ENCODE results near the gene NUBPL.
"Not testable (repeated sequence)": the region's sequence is repeated elsewhere in the genome, so short reads cannot be mapped to it uniquely, and the experiment has no call there.

The NUBPL gene

DNA sequence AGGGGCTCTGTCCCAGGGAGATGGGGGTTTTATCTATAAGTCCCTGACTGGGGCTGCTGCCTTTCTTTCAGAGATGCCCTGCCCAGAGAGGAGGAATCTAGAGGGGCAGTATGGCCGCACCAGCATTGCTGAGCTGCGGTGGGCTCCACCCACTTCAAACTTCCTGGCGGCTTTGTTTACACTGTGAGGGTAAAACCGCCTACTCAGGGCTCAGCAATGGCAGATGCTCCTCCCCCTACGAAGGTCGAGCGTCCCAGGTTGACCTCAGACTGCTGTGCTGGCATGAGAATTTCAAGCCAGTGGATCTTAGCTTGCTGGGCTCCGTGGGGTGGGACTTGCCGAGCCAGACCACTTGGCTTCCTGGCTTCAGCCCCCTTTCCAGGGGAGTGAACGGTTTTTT, 59.7 kb downstream of the NUBPL start:
- not testable (repeated sequence) for DNase-seq; H3K27ac ChIP-seq (ENCODE audit: low read depth, low read length); H3K4me3 ChIP-seq (ENCODE audit: low read depth, low read length); H3K79me1 ChIP-seq (ENCODE audit: low read length); H4K91ac ChIP-seq (ENCODE audit: low read depth, low read length); H3K18ac ChIP-seq (ENCODE audit: low read length); H4K8ac ChIP-seq (ENCODE audit: low read depth, low read length); H3K79me2 ChIP-seq (ENCODE audit: control insufficient read depth, insufficient read depth, low read length, poor library complexity); H3K27me3 ChIP-seq (ENCODE audit: insufficient read depth, low read length); H3K4me1 ChIP-seq (ENCODE audit: control insufficient read depth in 1 of 2, insufficient read depth in 2 of 2, low read length in 2 of 2); H3K4ac ChIP-seq (ENCODE audit: low read depth, low read length); H3K23ac ChIP-seq (ENCODE audit: low read length); H2BK120ac ChIP-seq (ENCODE audit: insufficient read depth, low read length, poor library complexity); H2BK5ac ChIP-seq (ENCODE audit: low read depth, low read length, poor library complexity); H3K14ac ChIP-seq (ENCODE audit: low read length); H4K12ac ChIP-seq (ENCODE audit: low read depth, low read length); H3K4me2 ChIP-seq (ENCODE audit: low read length); H3K9ac ChIP-seq (ENCODE audit: low read length); H2AK5ac ChIP-seq (ENCODE audit: low read length); H2AFZ ChIP-seq (ENCODE audit: insufficient read depth, low read length, poor library complexity); H2BK12ac ChIP-seq (ENCODE audit: low read length)
- peaks cover 3 to 12% of the 10 kb centered on the region in 2 experiments for H3K36me3 ChIP-seq (ENCODE audit: control insufficient read depth in 1 of 2, insufficient read depth in 2 of 2, low read length in 2 of 2)
- peaks cover 11% of the 10 kb centered on the region for H3K9me3 ChIP-seq (ENCODE audit: insufficient read depth, low read depth, low read length)
- WGBS (ENCODE audit: extremely low coverage, insufficient coverage, insufficient read length), result no CpG with 5 or more reads among the region's 10 CpGs

DNA sequence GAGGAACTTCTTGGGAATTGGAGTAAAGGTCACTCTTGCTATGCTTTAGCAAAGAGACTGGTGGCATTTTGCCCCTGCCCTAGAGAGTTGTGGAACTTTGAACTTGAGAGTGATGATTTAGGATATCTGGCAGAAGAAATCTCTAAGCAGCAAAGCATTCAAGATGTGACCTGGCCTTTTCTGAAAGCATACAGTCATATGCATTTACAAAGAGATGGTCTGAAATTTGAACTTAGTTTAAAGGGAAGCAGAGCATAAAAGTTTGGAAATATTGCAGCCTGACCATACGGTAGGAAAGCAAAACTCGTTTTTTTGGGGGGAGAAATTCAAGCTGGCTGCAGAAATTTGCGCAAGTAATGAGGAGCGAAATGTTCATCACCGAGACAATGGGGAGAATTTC, 60.9 kb downstream of the NUBPL start:
- Histone ChIP-seq H3K4me2 (ENCODE audit: low read length) (no peak overlapping the region), H3K4ac (ENCODE audit: low read depth, low read length) (no peak overlapping the region), H3K27me3 (ENCODE audit: insufficient read depth, low read length) (no peaks in the 10 kb centered on the region), H3K18ac (ENCODE audit: low read length) (no peak overlapping the region), H2AFZ (ENCODE audit: insufficient read depth, low read length, poor library complexity) (no peak overlapping the region), H3K4me1 (ENCODE audit: control insufficient read depth in 1 of 2, insufficient read depth in 2 of 2, low read length in 2 of 2) (no peaks in the 10 kb centered on the region), H3K9ac (ENCODE audit: low read length) (no peak overlapping the region), H3K79me2 (ENCODE audit: control insufficient read depth, insufficient read depth, low read length, poor library complexity) (no peaks in the 10 kb centered on the region), H2BK12ac (ENCODE audit: low read length) (no peak overlapping the region), H3K79me1 (ENCODE audit: low read length) (no peaks in the 10 kb centered on the region), H4K8ac (ENCODE audit: low read depth, low read length) (no peak overlapping the region), H3K4me3 (ENCODE audit: low read depth, low read length) (no peak overlapping the region), H3K27ac (ENCODE audit: low read depth, low read length) (no peak overlapping the region), H3K14ac (ENCODE audit: low read length) (no peak overlapping the region), H2BK120ac (ENCODE audit: insufficient read depth, low read length, poor library complexity) (no peak overlapping the region), H4K12ac (ENCODE audit: low read depth, low read length) (no peak overlapping the region), H3K23ac (ENCODE audit: low read length) (no peak overlapping the region), H2AK5ac (ENCODE audit: low read length) (no peak overlapping the region), H4K91ac (ENCODE audit: low read depth, low read length) (no peak overlapping the region), H3K9me3 (ENCODE audit: insufficient read depth, low read depth, low read length) (peaks cover 11% of the 10 kb centered on the region), H2BK5ac (ENCODE audit: low read depth, low read length, poor library complexity) (no peak overlapping the region), H3K36me3 (ENCODE audit: control insufficient read depth in 1 of 2, insufficient read depth in 2 of 2, low read length in 2 of 2) (peaks cover 3 to 12% of the 10 kb centered on the region in 2 experiments)
- no peak for DNase-seq
- no CpG with 5 or more reads among the region's 5 CpGs for WGBS (ENCODE audit: extremely low coverage, insufficient coverage, insufficient read length)

DNA sequence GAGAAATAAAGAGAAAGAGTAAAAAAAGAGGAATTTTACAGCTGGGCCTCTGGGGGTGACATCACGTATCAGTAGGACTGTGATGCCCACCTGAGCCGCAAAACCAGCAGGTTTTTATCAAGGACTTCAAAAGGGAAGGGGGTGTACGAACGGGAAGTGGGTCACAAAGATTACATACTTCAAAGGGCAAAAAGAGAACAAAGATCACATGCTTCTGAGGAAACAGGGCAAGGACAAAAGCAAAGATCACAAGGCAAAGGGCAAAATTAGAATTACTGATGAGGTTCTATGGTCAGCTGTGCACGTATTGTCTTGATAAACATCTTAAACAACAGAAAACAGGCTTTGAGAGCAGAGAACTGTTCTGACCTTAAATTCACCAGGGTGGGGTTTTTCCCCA, 91.7 kb downstream of the NUBPL start:
- not testable (repeated sequence) for H2AFZ ChIP-seq (ENCODE audit: insufficient read depth, low read length, poor library complexity); H4K91ac ChIP-seq (ENCODE audit: low read depth, low read length); DNase-seq; H3K4me3 ChIP-seq (ENCODE audit: low read depth, low read length); H3K4me2 ChIP-seq (ENCODE audit: low read length); H2BK12ac ChIP-seq (ENCODE audit: low read length); H3K4ac ChIP-seq (ENCODE audit: low read depth, low read length); H4K12ac ChIP-seq (ENCODE audit: low read depth, low read length); H3K23ac ChIP-seq (ENCODE audit: low read length); H3K27me3 ChIP-seq (ENCODE audit: insufficient read depth, low read length); H3K4me1 ChIP-seq (ENCODE audit: control insufficient read depth in 1 of 2, insufficient read depth in 2 of 2, low read length in 2 of 2); H3K9me3 ChIP-seq (ENCODE audit: insufficient read depth, low read depth, low read length); H2BK5ac ChIP-seq (ENCODE audit: low read depth, low read length, poor library complexity); H3K27ac ChIP-seq (ENCODE audit: low read depth, low read length); H3K18ac ChIP-seq (ENCODE audit: low read length); H3K79me2 ChIP-seq (ENCODE audit: control insufficient read depth, insufficient read depth, low read length, poor library complexity); H2AK5ac ChIP-seq (ENCODE audit: low read length); H4K8ac ChIP-seq (ENCODE audit: low read depth, low read length); H3K36me3 ChIP-seq (ENCODE audit: control insufficient read depth in 1 of 2, insufficient read depth in 2 of 2, low read length in 2 of 2); H3K9ac ChIP-seq (ENCODE audit: low read length); H3K14ac ChIP-seq (ENCODE audit: low read length); H2BK120ac ChIP-seq (ENCODE audit: insufficient read depth, low read length, poor library complexity); H3K79me1 ChIP-seq (ENCODE audit: low read length)
- no CpG with 5 or more reads among the region's 5 CpGs for WGBS (ENCODE audit: extremely low coverage, insufficient coverage, insufficient read length)

DNA sequence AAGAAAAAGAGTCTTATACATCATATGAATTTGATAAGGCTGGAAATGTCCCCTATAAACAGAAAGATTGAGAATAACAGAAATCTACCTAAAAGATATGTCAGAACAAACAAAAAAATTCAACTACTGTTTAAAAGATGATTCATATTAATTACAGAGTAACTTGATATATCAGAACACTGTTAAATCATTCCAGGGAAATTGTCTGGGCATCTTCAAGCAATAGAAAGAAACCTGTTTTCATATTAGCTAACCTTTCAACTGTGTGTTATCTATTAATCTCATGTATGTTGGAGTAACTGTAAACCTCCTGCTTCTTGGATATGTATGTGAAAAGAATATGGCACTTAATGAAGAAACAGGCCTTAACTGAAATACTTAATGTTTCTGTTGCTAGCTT, 96.7 kb downstream of the NUBPL start:
- Histone ChIP-seq H2BK12ac (ENCODE audit: low read length) (no peak overlapping the region), H4K12ac (ENCODE audit: low read depth, low read length) (no peak overlapping the region), H3K4ac (ENCODE audit: low read depth, low read length) (no peak overlapping the region), H2AK5ac (ENCODE audit: low read length) (no peak overlapping the region), H3K79me1 (ENCODE audit: low read length) (no peaks in the 10 kb centered on the region), H3K4me3 (ENCODE audit: low read depth, low read length) (no peak overlapping the region), H3K79me2 (ENCODE audit: control insufficient read depth, insufficient read depth, low read length, poor library complexity) (no peaks in the 10 kb centered on the region), H3K27ac (ENCODE audit: low read depth, low read length) (no peak overlapping the region), H3K9ac (ENCODE audit: low read length) (no peak overlapping the region), H3K4me1 (ENCODE audit: control insufficient read depth in 1 of 2, insufficient read depth in 2 of 2, low read length in 2 of 2) (no peaks in the 10 kb centered on the region), H4K91ac (ENCODE audit: low read depth, low read length) (no peak overlapping the region), H3K9me3 (ENCODE audit: insufficient read depth, low read depth, low read length) (no peaks in the 10 kb centered on the region), H3K4me2 (ENCODE audit: low read length) (no peak overlapping the region), H3K36me3 (ENCODE audit: control insufficient read depth in 1 of 2, insufficient read depth in 2 of 2, low read length in 2 of 2) (no peaks in the 10 kb centered on the region), H3K27me3 (ENCODE audit: insufficient read depth, low read length) (no peaks in the 10 kb centered on the region), H2BK120ac (ENCODE audit: insufficient read depth, low read length, poor library complexity) (no peak overlapping the region), H3K18ac (ENCODE audit: low read length) (no peak overlapping the region), H2BK5ac (ENCODE audit: low read depth, low read length, poor library complexity) (no peak overlapping the region), H3K14ac (ENCODE audit: low read length) (no peak overlapping the region), H2AFZ (ENCODE audit: insufficient read depth, low read length, poor library complexity) (no peak overlapping the region), H4K8ac (ENCODE audit: low read depth, low read length) (no peak overlapping the region), H3K23ac (ENCODE audit: low read length) (no peak overlapping the region)
- DNase-seq, result no peak

DNA sequence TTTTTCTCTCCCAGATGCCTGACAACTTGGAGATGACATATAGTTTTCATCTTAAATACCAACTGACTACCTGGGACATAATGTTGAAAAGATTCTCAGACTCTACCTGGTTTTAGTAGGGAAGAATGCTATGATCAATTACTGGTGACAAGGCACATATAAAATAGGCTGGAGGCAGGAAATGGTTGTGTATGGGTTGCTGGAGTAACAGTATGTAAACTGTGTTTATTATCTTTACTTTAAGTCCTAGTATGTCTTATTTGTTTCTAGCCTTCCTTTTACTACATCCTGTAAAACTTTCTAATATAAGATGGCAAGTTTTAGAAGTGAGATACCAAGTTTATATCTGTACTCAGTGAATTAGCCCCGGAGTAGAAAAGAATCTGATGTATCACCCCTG, 98.1 kb downstream of the NUBPL start:
- Histone ChIP-seq H3K4me2 (ENCODE audit: low read length) (no peak overlapping the region), H2BK5ac (ENCODE audit: low read depth, low read length, poor library complexity) (no peak overlapping the region), H3K79me2 (ENCODE audit: control insufficient read depth, insufficient read depth, low read length, poor library complexity) (no peaks in the 10 kb centered on the region), H3K27ac (ENCODE audit: low read depth, low read length) (no peak overlapping the region), H3K4me1 (ENCODE audit: control insufficient read depth in 1 of 2, insufficient read depth in 2 of 2, low read length in 2 of 2) (no peaks in the 10 kb centered on the region), H3K18ac (ENCODE audit: low read length) (no peak overlapping the region), H3K23ac (ENCODE audit: low read length) (no peak overlapping the region), H2AFZ (ENCODE audit: insufficient read depth, low read length, poor library complexity) (no peak overlapping the region), H2AK5ac (ENCODE audit: low read length) (no peak overlapping the region), H3K14ac (ENCODE audit: low read length) (no peak overlapping the region), H2BK120ac (ENCODE audit: insufficient read depth, low read length, poor library complexity) (no peak overlapping the region), H3K79me1 (ENCODE audit: low read length) (no peaks in the 10 kb centered on the region), H3K4ac (ENCODE audit: low read depth, low read length) (no peak overlapping the region), H2BK12ac (ENCODE audit: low read length) (no peak overlapping the region), H3K9me3 (ENCODE audit: insufficient read depth, low read depth, low read length) (no peaks in the 10 kb centered on the region), H3K36me3 (ENCODE audit: control insufficient read depth in 1 of 2, insufficient read depth in 2 of 2, low read length in 2 of 2) (no peaks in the 10 kb centered on the region), H3K27me3 (ENCODE audit: insufficient read depth, low read length) (no peaks in the 10 kb centered on the region), H3K4me3 (ENCODE audit: low read depth, low read length) (no peak overlapping the region), H3K9ac (ENCODE audit: low read length) (no peak overlapping the region), H4K8ac (ENCODE audit: low read depth, low read length) (no peak overlapping the region), H4K12ac (ENCODE audit: low read depth, low read length) (no peak overlapping the region), H4K91ac (ENCODE audit: low read depth, low read length) (no peak overlapping the region)
- WGBS (ENCODE audit: extremely low coverage, insufficient coverage, insufficient read length), result no CpG with 5 or more reads among the region's 1 CpG
- DNase-seq, result no peak
